ENCODE results near the gene ABHD17B. TPM values are rescaled to one million over a fixed set of nuclear protein-coding genes. Genes with fewer than 3 reads are reported as not detected.
A peak's percentile ranks its signal among the peaks of the same experiment; 100 is the strongest.

ABHD17B gene
- total RNA-seq, 1 donor from 2014 or later: 41.2 TPM

DNA sequence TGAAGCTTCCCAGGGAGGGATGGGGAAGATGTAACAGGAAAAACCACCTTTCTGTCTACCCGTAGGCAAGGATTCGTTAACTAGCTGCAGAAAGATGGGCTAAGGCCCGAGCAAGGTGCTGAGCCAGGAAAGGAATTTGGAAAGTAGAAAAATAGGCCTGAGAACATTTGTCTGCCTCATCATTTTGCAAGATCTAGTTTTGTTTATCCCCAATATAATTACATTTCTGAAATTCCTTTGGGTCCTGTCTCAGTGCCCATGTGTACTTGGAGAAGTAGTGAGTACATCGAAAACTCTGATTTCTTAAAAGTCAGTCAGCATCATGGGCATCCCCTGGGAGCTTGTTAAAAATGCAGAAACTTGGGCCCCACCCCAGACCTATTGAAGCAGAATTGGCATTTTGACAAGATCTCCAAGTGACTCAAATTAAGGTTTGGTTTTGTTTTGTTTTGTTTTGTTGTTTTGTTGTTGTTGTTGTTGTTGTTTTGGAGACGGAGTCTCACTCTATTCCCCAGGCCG lies 90.5 kb downstream of the ABHD17B start:
- no peak for DNase-seq
- H3K36me3 Mint-ChIP-seq (ENCODE audit: unreplicated experiment): no peaks in the 10 kb centered on the region
- H3K4me1 Mint-ChIP-seq (ENCODE audit: low read depth, unreplicated experiment): peaks cover 31% of the 10 kb centered on the region
- H3K27me3 Mint-ChIP-seq (ENCODE audit: unreplicated experiment): peaks cover 2% of the 10 kb centered on the region
- TF ChIP-seq, protein P1, sequence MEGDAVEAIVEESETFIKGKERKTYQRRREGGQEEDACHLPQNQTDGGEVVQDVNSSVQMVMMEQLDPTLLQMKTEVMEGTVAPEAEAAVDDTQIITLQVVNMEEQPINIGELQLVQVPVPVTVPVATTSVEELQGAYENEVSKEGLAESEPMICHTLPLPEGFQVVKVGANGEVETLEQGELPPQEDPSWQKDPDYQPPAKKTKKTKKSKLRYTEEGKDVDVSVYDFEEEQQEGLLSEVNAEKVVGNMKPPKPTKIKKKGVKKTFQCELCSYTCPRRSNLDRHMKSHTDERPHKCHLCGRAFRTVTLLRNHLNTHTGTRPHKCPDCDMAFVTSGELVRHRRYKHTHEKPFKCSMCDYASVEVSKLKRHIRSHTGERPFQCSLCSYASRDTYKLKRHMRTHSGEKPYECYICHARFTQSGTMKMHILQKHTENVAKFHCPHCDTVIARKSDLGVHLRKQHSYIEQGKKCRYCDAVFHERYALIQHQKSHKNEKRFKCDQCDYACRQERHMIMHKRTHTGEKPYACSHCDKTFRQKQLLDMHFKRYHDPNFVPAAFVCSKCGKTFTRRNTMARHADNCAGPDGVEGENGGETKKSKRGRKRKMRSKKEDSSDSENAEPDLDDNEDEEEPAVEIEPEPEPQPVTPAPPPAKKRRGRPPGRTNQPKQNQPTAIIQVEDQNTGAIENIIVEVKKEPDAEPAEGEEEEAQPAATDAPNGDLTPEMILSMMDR (IDR thresholded peaks at IDR 0.05; ENCODE audit: partially characterized antibody, unreplicated experiment): no peak
- H3K27ac Mint-ChIP-seq (ENCODE audit: unreplicated experiment): no peak overlapping the region
- H3K4me3 Mint-ChIP-seq (ENCODE audit: unreplicated experiment): no peak overlapping the region
- peaks cover 5% of the 10 kb centered on the region for H3K9me3 Mint-ChIP-seq (ENCODE audit: unreplicated experiment)

DNA sequence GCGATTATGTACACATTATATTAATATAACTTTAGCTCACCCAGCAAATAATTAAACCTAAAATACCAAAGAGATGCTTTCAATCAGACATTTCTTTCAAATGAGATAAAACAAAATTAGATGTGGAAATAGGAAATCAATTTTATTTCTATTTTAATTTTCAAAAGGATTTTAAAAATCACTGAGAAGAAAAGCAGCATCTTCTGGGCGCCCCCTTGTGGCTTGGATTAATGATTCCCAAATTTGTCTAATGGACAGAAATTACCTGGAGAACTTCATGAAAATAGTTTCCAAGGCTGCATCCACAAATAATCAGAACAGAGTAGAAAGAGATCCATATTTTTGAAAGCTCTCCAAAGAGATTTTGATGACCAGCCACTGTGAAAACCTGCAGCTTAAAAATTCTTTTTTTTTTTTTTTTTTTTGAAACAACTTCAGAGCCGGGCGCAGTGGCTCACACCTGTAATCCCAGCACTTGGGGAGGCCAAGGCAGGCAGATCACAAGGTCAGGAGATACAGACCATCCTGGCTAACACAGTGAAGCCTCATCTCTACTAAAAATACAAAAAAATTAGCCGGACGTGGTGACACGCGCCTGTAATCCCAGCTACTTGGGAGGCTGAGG lies 91.8 kb downstream of the ABHD17B start:
- Mint-ChIP-seq H3K27ac (ENCODE audit: unreplicated experiment) (no peak overlapping the region), H3K27me3 (ENCODE audit: unreplicated experiment) (peaks cover 2% of the 10 kb centered on the region), H3K4me3 (ENCODE audit: unreplicated experiment) (no peak overlapping the region), H3K4me1 (ENCODE audit: low read depth, unreplicated experiment) (peaks cover 40% of the 10 kb centered on the region), H3K9me3 (ENCODE audit: unreplicated experiment) (peaks cover 5% of the 10 kb centered on the region), H3K36me3 (ENCODE audit: unreplicated experiment) (no peaks in the 10 kb centered on the region)
- peak; percentile 47 for DNase-seq
- TF ChIP-seq, protein P1 (IDR thresholded peaks at IDR 0.05; ENCODE audit: partially characterized antibody, unreplicated experiment): peak; percentile 86

DNA sequence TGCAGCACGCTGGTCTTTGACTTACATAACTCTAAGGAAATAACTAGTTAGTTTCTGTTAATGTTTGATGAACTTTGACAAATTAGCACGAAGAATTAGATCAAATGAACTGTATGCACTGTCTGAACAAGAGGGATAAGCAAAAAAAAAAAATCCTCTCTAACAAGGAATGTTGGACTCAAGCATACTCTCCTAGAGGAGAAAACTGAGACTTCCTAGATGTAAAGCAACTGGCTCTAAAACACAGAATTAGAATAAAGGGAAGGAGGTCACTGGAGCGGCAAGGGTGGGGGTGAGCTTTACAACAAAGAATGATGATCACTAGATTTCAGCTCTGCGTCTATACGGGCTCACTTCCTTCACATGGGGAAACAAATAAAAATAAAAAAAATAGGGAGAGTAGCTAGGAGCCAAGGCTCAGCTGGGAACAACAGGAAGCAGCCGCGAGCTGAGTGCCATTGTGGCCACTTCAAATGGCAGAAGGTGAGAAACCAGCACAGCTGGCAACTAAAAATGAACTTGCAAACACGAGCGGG lies 94.0 kb downstream of the ABHD17B start:
- Mint-ChIP-seq H3K36me3 (ENCODE audit: unreplicated experiment) (no peaks in the 10 kb centered on the region), H3K27ac (ENCODE audit: unreplicated experiment) (peak overlapping the region; percentile 83), H3K4me1 (ENCODE audit: low read depth, unreplicated experiment) (peaks cover 47% of the 10 kb centered on the region), H3K9me3 (ENCODE audit: unreplicated experiment) (peaks cover 9% of the 10 kb centered on the region), H3K27me3 (ENCODE audit: unreplicated experiment) (peaks cover 7% of the 10 kb centered on the region), H3K4me3 (ENCODE audit: unreplicated experiment) (peak overlapping the region; percentile 44)
- TF ChIP-seq, protein P1 (IDR thresholded peaks at IDR 0.05; ENCODE audit: partially characterized antibody, unreplicated experiment): no peak
- peak; percentile 32 for DNase-seq

Other genes starting within 250 kb of the ABHD17B start
- 122 TPM for gene CEMIP2, start 142.7 kb downstream of the ABHD17B start, total RNA-seq (ENCODE audit: unreplicated experiment)
- 11.1 TPM for gene C9orf85, start 446 bp upstream of the ABHD17B start, total RNA-seq (ENCODE audit: unreplicated experiment)
- gene C9orf57, start 149.4 kb upstream of the ABHD17B start, total RNA-seq (ENCODE audit: unreplicated experiment): not detected
- 1.2 TPM for gene GDA, start 238.2 kb upstream of the ABHD17B start, total RNA-seq (ENCODE audit: unreplicated experiment)

Measured in glutamatergic neuron (in vitro differentiated cells).